ENCODE results near the gene NODAL. TPM values are rescaled to one million over a fixed set of nuclear protein-coding genes. Genes with fewer than 3 reads are reported as not detected.
A peak's percentile ranks its signal among the peaks of the same experiment; 100 is the strongest.
"Not testable (repeated sequence)": the region's sequence is repeated elsewhere in the genome, so short reads cannot be mapped to it uniquely, and the experiment has no call there.

NODAL gene
- total RNA-seq, result not detected in 2 replicates
- long read RNA-seq, result 0 reads

- Mint-ChIP-seq H3K27me3 (ENCODE audit: unreplicated experiment) (peaks cover 40% of the 10 kb centered on the region), H3K36me3 (ENCODE audit: unreplicated experiment) (peaks cover 3% of the 10 kb centered on the region), H3K9me3 (ENCODE audit: unreplicated experiment) (no peaks in the 10 kb centered on the region), H3K4me3 (ENCODE audit: unreplicated experiment) (peak within 1 kb of the TSS; percentile 65), H3K4me1 (ENCODE audit: unreplicated experiment) (peaks cover 9% of the 10 kb centered on the region), H3K27ac (ENCODE audit: unreplicated experiment) (no peak within 1 kb of the TSS)
- TF ChIP-seq CTCF (IDR thresholded peaks at IDR 0.05), result no peak
- DNase-seq (ENCODE audit: extremely low spot score, unreplicated experiment), result no peak
Observed at GRCh38 chr10:70441161-70441894, at the start of gene NODAL. Gene NODAL, minus strand, starts transcription at chr10:70441681. Its CDS starts 14 bp downstream, at chr10:70441667.

GRCh38 chr10:70490142-70490541 lies 48.7 kb upstream of the NODAL start:
- no peak overlapping the region for H3K27ac Mint-ChIP-seq (ENCODE audit: unreplicated experiment)
- DNase-seq (ENCODE audit: extremely low spot score, unreplicated experiment), result no peak
- H3K36me3 Mint-ChIP-seq (ENCODE audit: unreplicated experiment), result no peaks in the 10 kb centered on the region
- no peaks in the 10 kb centered on the region for H3K27me3 Mint-ChIP-seq (ENCODE audit: unreplicated experiment)
- no peaks in the 10 kb centered on the region for H3K9me3 Mint-ChIP-seq (ENCODE audit: unreplicated experiment)
- no peaks in the 10 kb centered on the region for H3K4me1 Mint-ChIP-seq (ENCODE audit: unreplicated experiment)
- TF ChIP-seq CTCF (IDR thresholded peaks at IDR 0.05), result no peak
- H3K4me3 Mint-ChIP-seq (ENCODE audit: unreplicated experiment), result no peak overlapping the region

GRCh38 chr10:70487824-70488223 lies 46.3 kb upstream of the NODAL start:
- Mint-ChIP-seq H3K36me3 (ENCODE audit: unreplicated experiment) (no peaks in the 10 kb centered on the region), H3K27me3 (ENCODE audit: unreplicated experiment) (no peaks in the 10 kb centered on the region), H3K27ac (ENCODE audit: unreplicated experiment) (no peak overlapping the region), H3K4me3 (ENCODE audit: unreplicated experiment) (no peak overlapping the region), H3K9me3 (ENCODE audit: unreplicated experiment) (no peaks in the 10 kb centered on the region), H3K4me1 (ENCODE audit: unreplicated experiment) (peaks cover 10% of the 10 kb centered on the region)
- no peak for DNase-seq (ENCODE audit: extremely low spot score, unreplicated experiment)
- no peak for TF ChIP-seq CTCF (IDR thresholded peaks at IDR 0.05)

GRCh38 chr10:70483872-70484271 lies 42.4 kb upstream of the NODAL start:
- H3K27me3 Mint-ChIP-seq (ENCODE audit: unreplicated experiment); H3K9me3 Mint-ChIP-seq (ENCODE audit: unreplicated experiment); DNase-seq (ENCODE audit: extremely low spot score, unreplicated experiment); H3K27ac Mint-ChIP-seq (ENCODE audit: unreplicated experiment); H3K36me3 Mint-ChIP-seq (ENCODE audit: unreplicated experiment); H3K4me3 Mint-ChIP-seq (ENCODE audit: unreplicated experiment): not testable (repeated sequence)
- peaks cover 29% of the 10 kb centered on the region for H3K4me1 Mint-ChIP-seq (ENCODE audit: unreplicated experiment)

GRCh38 chr10:70482982-70483760 lies 41.7 kb upstream of the NODAL start:
- Mint-ChIP-seq H3K27ac (ENCODE audit: unreplicated experiment) (no peak overlapping the region), H3K9me3 (ENCODE audit: unreplicated experiment) (no peaks in the 10 kb centered on the region), H3K27me3 (ENCODE audit: unreplicated experiment) (no peaks in the 10 kb centered on the region), H3K4me3 (ENCODE audit: unreplicated experiment) (no peak overlapping the region), H3K4me1 (ENCODE audit: unreplicated experiment) (peaks cover 29% of the 10 kb centered on the region), H3K36me3 (ENCODE audit: unreplicated experiment) (no peaks in the 10 kb centered on the region)
- no peak for DNase-seq (ENCODE audit: extremely low spot score, unreplicated experiment)
- no peak for TF ChIP-seq CTCF (IDR thresholded peaks at IDR 0.05)
